ENCODE data around the gene DENND4A. TPM values are rescaled to one million over a fixed set of nuclear protein-coding genes. Genes with fewer than 3 reads are reported as not detected.

The DENND4A gene
- total RNA-seq, 4 donors from 2014 or later, result 12.2 to 42.1 (median 14.2) TPM

DNA sequence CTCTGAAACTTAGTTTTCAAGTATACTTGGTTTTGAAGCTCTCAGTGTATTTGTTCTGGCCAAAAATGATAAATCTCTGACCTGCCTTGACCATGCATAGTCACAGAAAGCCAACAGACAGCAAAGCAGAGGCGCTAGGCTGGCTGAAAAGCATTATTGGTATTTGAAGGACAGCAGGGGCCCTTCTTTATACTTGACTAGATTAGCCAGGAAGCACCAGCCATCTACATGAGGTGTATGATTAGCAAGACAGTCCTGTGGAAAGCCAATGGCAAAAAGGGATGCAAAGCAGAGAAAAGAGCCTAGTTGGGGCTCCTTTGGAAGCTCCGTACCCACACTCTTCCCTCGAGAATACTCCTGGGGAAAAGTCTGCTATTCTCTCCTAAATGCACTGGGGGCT is 162.5 kb downstream of the DENND4A start:
- no peak for DNase-seq (ENCODE audit: low spot score in 2 of 2)
- Histone ChIP-seq H3K9me3 (no peaks in the 10 kb centered on the region), H3K4me1 (no peaks in the 10 kb centered on the region), H3K27ac (no peak overlapping the region), H3K36me3 (peaks cover 25% of the 10 kb centered on the region), H3K4me3 (no peak overlapping the region), H3K27me3 (no peaks in the 10 kb centered on the region)
- no peak for TF ChIP-seq POLR2AphosphoS5 (IDR thresholded peaks at IDR 0.05)
- no peak for TF ChIP-seq POLR2A (IDR thresholded peaks at IDR 0.05)
- no peak for TF ChIP-seq CTCF (IDR thresholded peaks at IDR 0.05)
- TF ChIP-seq EP300 (IDR thresholded peaks at IDR 0.05), result no peak
- WGBS, result 98% methylated on average over 3 of the region's 3 CpGs

- 75% methylated on average over 4 of the region's 4 CpGs for WGBS
Measured at GRCh38 chr15:65626856-65627255, 165.2 kb downstream of the DENND4A start.

GRCh38 chr15:65623103-65623502 is 169.0 kb downstream of the DENND4A start:
- Histone ChIP-seq H3K4me3 (no peak overlapping the region), H3K4me1 (no peaks in the 10 kb centered on the region), H3K36me3 (peaks cover 36% of the 10 kb centered on the region), H3K9me3 (no peaks in the 10 kb centered on the region), H3K27ac (no peak overlapping the region), H3K27me3 (no peaks in the 10 kb centered on the region)
- no peak for TF ChIP-seq CTCF (IDR thresholded peaks at IDR 0.05)
- no peak for DNase-seq (ENCODE audit: low spot score in 2 of 2)

More at GRCh38 chr15:65626856-65627255, 165.2 kb downstream of the DENND4A start:
- Histone ChIP-seq H3K4me3 (no peak overlapping the region), H3K27me3 (no peaks in the 10 kb centered on the region), H3K36me3 (peaks cover 32% of the 10 kb centered on the region), H3K4me1 (no peaks in the 10 kb centered on the region), H3K9me3 (no peaks in the 10 kb centered on the region), H3K27ac (no peak overlapping the region)
- no peak for DNase-seq (ENCODE audit: low spot score in 2 of 2)
- TF ChIP-seq POLR2AphosphoS5 (IDR thresholded peaks at IDR 0.05), result no peak
- no peak for TF ChIP-seq CTCF (IDR thresholded peaks at IDR 0.05)
- TF ChIP-seq EP300 (IDR thresholded peaks at IDR 0.05), result no peak
- no peak for TF ChIP-seq POLR2A (IDR thresholded peaks at IDR 0.05)

- Histone ChIP-seq H3K27me3 (no peaks in the 10 kb centered on the region), H3K4me3 (no peak within 1 kb of the TSS), H3K36me3 (peaks cover 31% of the 10 kb centered on the region), H3K27ac (no peak within 1 kb of the TSS), H3K9me3 (no peaks in the 10 kb centered on the region), H3K4me1 (no peaks in the 10 kb centered on the region)
- 86% methylated on average over 6 of the region's 6 CpGs for WGBS
- TF ChIP-seq EP300 (IDR thresholded peaks at IDR 0.05), result no peak
- TF ChIP-seq CTCF (IDR thresholded peaks at IDR 0.05), result no peak
- no peak for TF ChIP-seq POLR2AphosphoS5 (IDR thresholded peaks at IDR 0.05)
- TF ChIP-seq POLR2A (IDR thresholded peaks at IDR 0.05), result no peak
- DNase-seq (ENCODE audit: low spot score in 2 of 2), result no peak
Measured at GRCh38 chr15:65621638-65622037, 170.5 kb downstream of the DENND4A start, which contains the start of gene SLC24A1. SLC24A1 (plus strand) TSS chr15:65621938; CDS start chr15:65624081, 2,143 bp downstream.

DNA sequence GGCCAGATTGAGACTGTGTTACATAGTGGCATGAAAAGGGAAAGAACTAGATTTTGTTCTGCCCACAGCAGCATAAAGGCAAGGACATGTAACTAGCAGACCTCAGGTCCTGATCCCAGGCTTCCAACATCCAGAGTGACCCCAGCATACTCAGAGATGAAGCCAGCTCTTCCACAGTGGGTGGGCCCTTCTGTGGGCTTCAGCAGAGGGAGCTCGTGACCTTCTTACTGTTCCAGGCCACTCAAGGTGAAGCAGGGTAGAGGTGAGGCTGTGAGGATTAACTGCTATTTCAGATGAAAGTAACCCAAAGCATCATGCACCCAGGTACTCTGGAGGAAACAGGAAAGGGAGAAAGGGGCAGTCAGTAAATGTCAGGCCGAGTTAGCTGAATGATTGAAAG is 171.3 kb downstream of the DENND4A start:
- Histone ChIP-seq H3K9me3 (no peaks in the 10 kb centered on the region), H3K36me3 (peaks cover 26% of the 10 kb centered on the region), H3K4me3 (no peak overlapping the region), H3K27me3 (no peaks in the 10 kb centered on the region), H3K4me1 (no peaks in the 10 kb centered on the region), H3K27ac (no peak overlapping the region)
- TF ChIP-seq EP300 (IDR thresholded peaks at IDR 0.05) (no peak), POLR2AphosphoS5 (IDR thresholded peaks at IDR 0.05) (no peak), POLR2A (IDR thresholded peaks at IDR 0.05) (no peak), CTCF (IDR thresholded peaks at IDR 0.05) (no peak)
- WGBS, result 90% methylated on average over 2 of the region's 2 CpGs
- DNase-seq (ENCODE audit: low spot score in 2 of 2), result no peak
